Left kidney (tissue), 2 donors: Measurements from ENCODE around the gene PLCL1. TPM values are rescaled to one million over a fixed set of nuclear protein-coding genes. Genes with fewer than 3 reads are reported as not detected.
A peak's percentile ranks its signal among the peaks of the same experiment; 100 is the strongest.

Source experiments
- DNase-seq: peaks from one replicate; pipeline ENCODE4 v3.0.0-alpha.2; 2013
- polyA plus RNA-seq: library from polyadenylated mRNA; unstranded; fragments of 120-200 nt; gene quantifications from one replicate; pipeline ENCODE4 v1.2.1, GENCODE V29; 2013; ENCODE audit not compliant: insufficient read length

Gene PLCL1
- polyA plus RNA-seq, 1 donor, result 16.8 TPM

DNA sequence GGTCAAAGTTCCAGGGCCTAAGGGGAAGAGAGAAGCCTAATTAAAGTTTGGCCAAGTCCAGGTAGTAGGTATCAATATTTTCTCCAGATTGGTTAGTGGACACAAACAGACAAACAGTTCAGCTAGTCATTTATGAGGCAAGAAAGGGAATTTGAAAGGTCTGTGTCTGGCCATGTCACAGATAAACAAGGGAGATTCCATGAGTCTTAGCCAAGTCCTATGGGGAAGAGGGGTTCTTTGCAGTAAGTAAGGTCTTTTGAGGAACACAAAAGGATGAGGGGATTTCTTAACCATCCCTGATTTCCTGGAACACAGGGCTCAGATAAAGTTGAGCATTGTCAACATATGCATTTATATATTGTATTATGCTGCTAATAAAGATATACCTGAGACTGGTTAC is 310.8 kb downstream of the PLCL1 start:
- DNase-seq, result no peak

DNA sequence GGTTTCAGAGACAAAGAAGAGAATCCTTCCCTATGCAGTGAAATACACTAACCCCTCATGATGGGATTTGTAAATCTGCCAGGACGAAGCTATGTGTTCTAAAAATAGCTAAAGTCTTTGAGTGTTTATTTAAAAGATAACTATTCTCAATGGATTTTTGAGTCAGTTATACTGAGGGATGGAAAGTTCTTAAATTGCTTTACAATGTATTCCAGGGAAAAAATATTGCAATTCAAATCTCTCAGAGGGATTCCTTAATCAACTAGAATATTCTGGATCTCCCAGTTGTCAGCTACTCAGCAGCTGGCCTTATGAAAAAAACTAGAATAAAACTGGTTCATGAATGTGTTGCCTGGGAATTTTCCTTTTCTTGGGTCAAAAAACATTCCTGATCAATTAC is 312.4 kb downstream of the PLCL1 start:
- peak; percentile 12 for DNase-seq

GRCh38 chr2:198117406-198118041 is 313.1 kb downstream of the PLCL1 start:
- DNase-seq, result no peak

DNA sequence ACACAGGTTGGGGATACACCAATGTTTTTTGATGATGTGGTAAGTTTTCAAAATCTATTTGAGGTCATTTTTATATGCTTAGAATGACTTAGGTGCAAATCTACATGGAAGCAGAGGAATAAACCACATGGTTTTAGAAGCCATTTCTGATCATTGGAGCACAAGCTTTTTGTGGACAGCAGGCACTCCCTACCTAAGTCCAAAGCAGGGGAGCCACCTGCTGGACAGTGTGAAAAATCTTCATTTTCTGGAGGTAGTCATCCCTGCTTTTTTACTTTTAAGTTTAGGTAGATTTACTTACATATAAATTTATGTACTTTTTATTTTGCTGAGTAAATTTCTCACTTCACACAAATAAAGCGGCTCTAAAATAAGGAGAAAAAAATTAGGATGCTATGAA is 323.2 kb downstream of the PLCL1 start:
- DNase-seq, result peak; percentile 38

DNA sequence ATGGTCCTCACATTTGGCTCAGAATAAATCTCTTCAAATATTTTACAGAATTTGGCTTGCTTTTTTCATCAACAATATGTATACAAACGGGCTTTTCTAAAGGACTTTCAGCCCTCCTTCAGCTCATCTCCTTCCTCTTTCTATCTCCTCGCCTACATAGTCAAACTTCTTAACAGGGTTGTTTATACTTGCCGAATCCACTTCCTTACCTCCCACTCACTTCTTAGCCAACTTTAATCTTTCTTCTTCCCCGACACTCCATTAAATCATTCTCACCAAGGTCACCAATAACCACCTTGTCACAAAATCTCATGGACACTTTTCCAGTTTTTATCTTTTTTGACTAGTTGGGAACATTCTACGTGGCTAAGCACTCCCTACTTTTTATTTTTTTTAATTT is 325.2 kb downstream of the PLCL1 start:
- no peak for DNase-seq

DNA sequence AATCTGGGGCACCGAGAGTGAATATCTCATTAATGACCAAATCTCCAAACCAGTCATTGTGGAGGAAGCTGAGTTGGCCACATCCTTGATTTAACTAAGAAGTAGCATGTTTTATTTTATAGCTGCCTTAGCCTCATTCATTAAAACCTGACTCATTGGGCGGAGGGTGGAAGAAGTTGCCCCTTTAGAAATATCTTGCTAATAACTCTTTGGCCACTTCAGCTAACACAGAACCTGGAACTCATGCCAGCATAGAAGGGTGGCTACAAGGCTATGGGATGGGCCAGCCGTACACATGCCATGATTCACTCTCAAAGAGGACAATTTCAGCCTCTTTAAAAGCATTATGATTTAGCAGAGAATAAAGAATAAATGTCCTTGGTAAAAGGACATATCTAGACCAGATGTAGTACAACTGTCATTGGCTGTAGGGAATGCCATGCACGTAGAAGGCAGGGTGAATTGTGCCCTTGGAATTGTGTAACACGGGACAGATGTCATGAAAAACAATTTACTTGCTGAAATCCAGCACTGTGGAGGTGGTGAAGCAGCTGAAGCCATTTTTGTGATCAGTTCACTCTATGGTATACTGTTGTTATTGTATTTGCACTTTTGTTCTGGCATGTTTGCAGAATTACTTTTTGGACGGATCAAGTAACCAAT is 330.0 kb downstream of the PLCL1 start:
- DNase-seq, result no peak

DNA sequence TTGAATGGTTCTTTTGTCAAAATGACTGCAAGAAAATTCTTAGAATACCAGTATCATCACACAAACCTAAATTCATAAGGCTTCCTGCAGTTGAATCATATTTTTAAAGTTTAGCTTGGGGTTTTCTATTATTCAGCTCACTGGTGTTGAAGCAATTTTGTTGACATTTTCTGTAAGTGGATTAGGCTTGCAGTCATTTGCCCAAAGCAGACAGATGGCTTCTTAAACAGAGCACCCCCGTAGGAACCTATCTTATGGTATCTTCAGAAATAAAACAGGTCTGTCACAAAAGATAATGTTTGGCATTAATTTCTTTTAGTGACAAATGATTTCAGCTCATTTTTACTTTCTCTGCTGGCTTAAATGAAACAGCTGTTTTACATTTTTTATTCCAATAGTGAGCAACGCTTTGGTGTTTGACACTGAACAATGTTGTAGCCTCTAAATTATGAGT is 331.1 kb downstream of the PLCL1 start:
- DNase-seq, result no peak

- DNase-seq, result no peak
These were observed 331.7 kb downstream of the PLCL1 start for GRCh38 chr2:198136142-198136541.

DNA sequence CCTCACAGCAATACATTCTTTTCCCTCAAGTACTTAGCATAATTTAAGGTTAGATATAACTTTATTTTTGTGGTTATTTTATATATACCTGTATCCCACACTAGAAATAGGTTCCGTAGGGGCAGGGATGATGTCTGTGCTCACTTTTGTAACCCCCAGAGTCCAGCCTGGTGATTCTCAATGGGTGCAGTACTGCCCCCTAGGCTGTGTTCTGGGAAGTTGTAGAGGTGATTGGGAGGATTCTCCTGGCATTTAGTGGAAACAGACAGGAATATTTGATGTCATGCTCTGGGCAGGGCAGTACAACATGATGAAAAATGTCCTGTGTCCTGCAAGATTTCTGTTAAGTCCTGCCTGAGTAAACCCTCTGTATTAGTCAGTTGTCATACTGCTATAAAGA is 333.3 kb downstream of the PLCL1 start:
- DNase-seq, result no peak

DNA sequence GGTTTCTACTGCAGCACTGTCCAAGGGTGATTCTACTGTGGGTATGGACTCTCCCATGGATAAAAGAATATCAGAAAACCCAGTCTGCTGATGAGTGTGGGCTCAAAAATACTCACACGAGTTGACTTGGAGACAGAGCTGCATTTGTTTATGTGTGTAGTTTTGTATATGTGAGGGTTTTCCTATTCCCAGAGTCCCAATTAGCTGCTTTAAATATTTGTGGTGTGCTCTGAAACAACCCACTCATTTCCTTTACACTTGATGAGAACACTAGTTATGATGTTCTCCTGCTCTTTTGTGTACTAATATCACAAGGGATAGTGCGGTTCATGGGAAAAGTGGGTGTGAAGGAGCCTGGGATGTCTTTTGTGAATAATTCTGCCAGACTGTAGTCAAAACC is 337.3 kb downstream of the PLCL1 start:
- no peak for DNase-seq

- no peak for DNase-seq
These were observed 338.8 kb downstream of the PLCL1 start for GRCh38 chr2:198143156-198143555.

DNA sequence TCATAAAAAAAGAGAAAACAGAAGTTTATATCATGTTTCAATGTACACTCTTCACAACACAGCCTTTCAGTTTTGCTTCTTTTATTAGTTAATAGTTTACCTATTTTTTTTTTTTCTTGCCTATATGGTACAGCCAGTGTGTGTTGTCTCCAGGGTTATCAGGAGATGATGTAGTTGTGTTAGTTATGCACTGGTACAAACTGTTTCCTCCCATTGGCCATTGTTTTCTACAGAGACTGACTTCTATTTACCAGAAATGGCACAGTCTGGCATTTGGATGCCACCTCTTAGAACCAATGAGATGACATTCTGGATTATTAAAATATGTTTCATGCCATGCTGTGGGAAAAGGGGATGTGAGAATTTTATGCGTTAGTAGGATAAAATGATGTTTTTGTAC is 339.4 kb downstream of the PLCL1 start:
- DNase-seq, result no peak

GRCh38 chr2:198144660-198145059 is 340.3 kb downstream of the PLCL1 start:
- no peak for DNase-seq

DNA sequence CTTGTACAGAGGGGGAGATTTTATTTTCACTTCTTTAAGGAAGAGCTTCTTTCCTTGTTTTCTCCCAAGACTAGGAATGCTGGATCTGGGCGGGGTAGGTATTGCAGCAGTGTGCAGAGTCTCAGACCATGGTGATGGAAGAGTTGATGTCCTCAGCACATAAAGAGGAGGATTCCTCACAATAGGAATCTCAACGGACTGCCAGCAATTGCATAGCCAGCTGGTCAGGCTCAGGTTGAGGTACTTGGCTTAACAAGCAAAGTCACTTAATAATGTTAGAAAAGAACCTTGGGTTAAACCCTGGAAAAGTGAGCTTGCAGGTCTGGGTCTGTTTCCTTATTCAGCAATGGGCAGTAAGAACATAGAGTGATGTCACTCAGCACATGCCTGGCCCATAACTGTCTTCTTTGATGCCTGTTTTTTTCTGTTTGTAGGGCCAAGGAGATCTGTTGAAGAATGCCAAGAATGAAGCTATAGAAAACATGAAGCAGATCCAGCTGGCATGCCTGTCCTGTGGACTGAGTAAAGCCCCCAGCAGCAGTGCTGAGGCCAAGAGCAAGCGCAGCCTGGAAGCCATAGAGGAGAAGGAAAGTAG is 342.1 kb downstream of the PLCL1 start:
- no peak for DNase-seq

DNA sequence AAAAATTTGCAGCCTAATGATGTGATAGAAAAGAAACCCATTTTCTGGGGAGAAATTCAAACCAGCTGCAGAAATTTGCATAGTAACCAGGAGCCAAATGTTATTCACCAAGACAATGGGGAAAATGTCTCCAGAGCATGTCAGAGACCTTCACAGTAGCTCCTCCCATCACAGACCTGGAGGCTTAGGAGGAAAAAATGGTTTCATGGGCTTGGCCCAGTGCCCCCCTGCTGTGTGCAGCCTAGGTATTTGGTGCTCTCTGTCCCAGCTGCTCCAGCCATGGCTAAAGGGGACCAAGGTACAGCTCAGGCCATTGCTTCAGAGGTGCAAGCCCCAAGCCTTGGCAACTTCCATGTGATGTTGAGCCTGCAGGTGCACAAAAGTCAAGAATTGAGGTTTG is 352.9 kb downstream of the PLCL1 start:
- DNase-seq, result no peak

DNA sequence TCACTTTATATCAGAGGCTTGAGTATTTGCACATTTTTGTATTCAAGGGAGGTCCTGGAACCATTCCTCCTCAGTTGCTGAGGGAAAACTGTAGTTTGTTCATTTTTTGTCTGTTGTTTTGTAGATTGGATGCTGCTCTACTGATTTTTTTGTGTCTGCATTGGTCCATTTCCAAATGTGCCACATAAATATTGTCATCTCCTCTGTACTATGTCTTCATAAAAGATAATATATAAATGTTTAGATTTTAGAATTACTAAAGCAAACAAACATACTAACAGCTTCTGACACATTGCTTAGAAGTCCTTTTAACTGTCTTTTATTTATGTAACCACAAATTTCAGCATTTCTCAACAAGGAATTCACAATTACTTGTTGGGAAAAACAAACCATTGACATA is 356.8 kb downstream of the PLCL1 start:
- peak; percentile 17 for DNase-seq

GRCh38 chr2:198162276-198162675 is 357.9 kb downstream of the PLCL1 start:
- no peak for DNase-seq

- no peak for DNase-seq
These were observed 360.4 kb downstream of the PLCL1 start for GRCh38 chr2:198164843-198165242.

DNA sequence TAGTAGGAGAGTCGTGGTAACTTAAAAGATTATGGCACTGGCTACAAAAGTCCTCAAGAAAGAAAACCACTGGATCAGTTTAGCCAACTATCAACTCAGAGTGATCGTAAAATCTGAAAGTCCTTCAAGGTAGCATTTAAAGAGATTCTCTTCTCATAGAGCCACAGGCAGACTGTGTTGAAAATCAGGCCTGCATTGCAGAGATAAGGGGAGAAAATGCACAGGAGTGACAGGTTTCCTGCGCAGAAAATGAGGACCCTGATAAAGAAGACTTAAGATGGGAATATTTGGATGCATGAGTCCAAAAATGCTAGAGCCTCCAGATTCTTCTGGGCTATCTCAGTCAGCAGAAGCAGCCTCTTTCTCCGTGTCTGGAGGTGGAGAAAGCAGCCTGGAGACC is 360.9 kb downstream of the PLCL1 start:
- DNase-seq, result no peak

DNA sequence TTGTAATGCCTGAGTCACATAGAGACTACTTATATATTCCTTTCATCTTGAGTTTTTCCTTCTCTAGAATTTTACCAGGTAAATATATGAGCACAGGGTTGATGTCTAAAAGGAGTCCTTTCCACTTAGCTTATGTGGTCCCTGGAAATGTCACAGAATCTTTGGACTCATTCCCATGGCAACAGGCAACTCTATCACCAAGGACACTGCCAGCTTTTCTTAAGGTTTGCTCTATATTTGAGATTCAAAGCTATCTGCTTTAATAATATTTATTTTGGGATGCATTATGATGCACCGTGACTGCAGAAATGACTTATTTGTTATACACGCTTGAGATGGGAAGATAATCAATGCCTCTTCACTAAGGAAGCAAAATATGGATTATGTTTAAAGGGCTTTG is 363.0 kb downstream of the PLCL1 start:
- DNase-seq, result no peak

- no peak for DNase-seq
These were observed 364.3 kb downstream of the PLCL1 start for GRCh38 chr2:198168651-198169050.

DNA sequence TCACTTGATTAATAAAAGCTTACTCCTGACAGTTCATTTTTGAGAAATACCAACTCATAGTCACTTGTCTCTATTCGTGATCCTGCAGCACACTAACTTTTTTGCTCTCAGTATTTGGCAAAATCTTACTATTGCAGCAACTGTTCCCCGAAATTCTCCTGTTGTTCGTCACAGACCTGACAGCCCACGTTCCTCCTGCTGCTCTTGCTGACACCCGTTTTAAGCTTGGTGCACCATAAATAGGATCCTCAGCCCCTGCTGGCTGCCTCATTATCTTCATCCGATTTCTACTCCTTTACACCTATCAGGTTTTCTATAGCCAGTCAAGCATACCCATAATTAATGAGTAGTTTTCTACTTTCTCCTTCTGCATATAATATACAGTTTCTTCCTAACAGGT is 368.8 kb downstream of the PLCL1 start:
- no peak for DNase-seq

DNA sequence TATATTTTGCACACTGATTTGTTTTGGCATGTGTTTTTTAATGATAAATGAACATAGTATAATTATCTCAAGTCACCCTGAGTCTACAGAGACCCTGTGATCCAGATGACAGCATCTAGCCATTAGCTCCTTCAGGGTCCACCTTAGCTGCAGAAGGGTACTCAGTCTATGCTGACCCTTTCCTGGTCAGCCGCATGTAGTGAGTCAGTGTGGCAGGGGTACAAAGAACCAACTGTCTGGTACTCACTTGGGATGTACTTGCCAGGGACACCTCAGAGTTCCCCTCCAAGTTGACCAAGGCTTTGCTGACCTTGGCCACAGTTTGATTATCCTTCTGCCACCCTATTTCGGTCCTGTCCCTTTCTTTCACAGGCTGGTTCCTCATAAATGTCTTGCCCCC is 369.5 kb downstream of the PLCL1 start:
- DNase-seq, result no peak

DNA sequence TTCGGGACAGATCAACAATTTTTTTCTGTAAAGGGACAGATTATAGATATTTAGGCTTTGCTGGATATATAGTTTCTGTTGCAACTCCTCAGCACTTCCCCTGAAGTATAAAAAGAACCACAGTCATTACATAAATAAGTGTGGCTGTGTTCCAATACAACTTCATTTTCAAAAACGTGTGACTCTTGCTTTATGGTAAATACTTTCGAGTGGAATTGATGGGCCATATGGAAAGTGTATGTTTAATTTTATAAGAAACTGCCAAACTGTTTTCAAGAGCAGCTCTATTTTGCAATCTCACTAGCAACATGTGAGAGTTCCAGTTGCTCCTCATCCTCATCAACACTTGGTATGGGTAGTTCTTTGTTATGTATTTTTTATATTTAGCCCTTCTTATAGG is 370.9 kb downstream of the PLCL1 start:
- no peak for DNase-seq
